KBM-7 (cell line): ENCODE data around the gene CASP7.
"Not testable (repeated sequence)": the region's sequence is repeated elsewhere in the genome, so short reads cannot be mapped to it uniquely, and the experiment has no call there.

Experiments used
- DNase-seq: peaks from one replicate; pipeline ENCODE4 v3.0.0-alpha.2; 2015
- in situ Hi-C: fragments of 300-500 bp; cut with MboI; formaldehyde crosslinking; loops from 2 replicates; pipeline ENCODE4 v1.14.3; 2020; ENCODE audit warnings: low sequenced_read_pairs, low pct_unique_long_range_greater_than_20kb, mixed read lengths

The CASP7 gene

DNA sequence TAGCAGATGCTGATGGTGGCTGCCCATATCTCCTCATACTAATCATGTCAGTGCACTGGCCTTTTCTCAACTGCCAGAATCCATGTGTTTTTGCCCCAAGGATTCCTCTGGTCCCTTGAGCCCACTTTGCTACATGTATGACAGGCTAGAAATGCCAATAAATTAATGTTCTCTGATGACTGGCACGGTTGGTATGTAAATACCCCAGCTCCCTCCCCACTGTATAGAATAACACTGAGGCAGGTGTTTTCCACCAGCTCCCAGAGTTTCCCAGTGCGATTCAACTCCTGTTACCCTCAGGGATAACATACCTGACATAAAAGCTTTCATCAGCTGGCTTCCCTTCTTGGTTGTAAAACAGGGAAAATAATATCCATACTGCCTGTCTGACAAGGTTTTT lies 62.8 kb downstream of the CASP7 start:
- in situ Hi-C loops = no loop called here
- no peak for DNase-seq

DNA sequence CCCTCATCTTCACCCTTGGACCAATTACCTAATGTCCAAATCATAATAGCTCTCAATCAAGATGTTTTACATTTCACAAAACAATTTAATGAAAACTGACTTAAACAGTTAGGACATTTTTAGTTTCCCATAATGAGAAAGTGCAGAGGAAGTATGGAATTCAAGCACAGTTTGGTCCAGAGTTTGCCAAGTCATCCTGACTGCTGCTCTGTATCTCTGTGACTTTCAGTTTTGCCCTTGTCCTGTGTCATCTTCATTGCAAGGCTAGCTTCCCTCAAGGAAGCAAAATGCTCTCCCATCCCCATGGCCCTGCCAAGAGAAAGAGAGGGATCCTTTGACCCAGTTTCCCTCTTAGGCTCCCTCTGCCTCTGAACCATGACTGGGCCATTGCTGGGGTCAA lies 63.9 kb downstream of the CASP7 start:
- in situ Hi-C loops = no loop called here
- no peak for DNase-seq

DNA sequence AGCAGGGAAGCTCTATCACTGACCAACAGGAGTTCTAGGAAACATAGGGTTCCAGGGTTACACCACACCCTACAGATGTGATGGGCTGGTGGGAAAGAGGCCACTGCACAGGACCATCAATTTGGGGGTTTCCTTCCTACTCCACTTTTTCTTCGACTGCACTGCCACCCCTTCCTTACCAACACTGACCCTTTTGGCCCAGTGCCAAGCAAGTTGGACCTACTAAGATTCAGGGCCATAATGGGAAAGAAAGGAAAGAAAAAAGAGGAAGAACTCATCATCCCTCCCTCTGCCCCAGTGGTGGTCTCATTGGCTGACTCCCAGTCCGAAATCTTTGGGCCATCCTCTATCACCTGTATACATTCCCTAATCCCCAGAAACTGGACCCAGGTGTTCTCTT lies 65.7 kb downstream of the CASP7 start:
- in situ Hi-C loops = no loop called here
- DNase-seq = no peak

DNA sequence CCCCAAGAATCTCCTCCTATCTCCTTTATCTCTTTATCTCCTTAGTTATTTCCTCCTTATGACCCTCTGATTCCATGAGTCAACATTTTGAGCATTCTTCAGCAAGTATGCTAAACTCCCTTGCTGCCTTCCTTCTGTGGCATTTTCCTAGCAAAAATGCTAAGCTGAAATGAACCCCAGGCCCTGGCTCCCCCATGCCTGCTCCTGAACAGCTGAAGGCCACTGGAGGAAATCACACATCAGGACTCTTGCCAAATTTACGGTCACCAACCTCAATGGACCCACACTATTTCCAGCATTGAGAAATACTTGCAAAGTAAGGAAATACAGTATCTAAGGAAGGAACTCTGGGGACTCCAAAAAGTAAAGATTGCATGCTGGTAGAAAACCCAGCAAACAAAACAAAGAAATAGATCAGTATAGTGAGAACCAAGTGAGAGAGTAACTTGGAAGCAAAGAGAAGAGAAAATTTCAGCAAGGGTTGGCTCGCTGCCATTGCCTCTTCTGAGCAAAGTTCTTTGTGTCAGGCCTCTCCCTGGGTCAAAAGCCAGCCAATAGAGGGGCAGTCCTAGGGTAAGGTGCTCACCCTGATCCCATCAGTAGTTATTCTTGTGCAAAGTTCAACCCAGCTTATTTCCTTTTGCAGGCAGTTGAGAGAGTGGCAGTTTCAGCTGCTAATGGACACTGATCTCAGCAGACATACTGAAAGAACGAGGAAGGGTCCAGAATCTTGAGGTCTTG lies 66.7 kb downstream of the CASP7 start:
- DNase-seq = no peak
- in situ Hi-C loops = no loop called here

DNA sequence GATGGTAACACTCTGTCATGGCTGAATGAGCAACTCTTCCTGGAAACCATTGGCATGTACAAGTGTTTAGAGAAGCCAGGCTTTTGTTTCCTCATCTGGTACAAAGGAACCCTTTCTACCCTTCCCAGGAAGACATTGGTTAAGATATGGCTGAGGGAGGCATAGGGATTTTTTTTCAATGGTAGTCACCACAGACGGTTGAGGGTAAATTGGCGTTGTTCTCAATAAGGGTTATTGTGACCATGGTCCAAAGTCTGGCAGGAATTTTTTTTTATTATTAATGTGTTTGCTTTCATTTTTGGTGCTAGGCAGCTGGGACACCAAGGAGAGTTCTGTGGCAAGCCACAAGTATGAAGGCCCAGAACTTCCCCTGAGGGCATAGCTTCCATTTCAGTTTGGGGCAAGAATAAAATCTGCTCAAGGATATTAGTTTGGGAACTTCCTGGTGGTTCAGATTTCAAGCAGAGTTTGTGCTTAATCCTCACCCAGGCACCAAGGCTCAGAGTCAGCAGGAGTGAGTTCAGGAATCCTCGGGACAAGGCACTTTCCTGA lies 71.5 kb downstream of the CASP7 start, which contains the start of gene PLEKHS1:
Gene PLEKHS1, plus strand, starts transcription at position 502 of the 552 bp plus-strand sequence. CDS start 3,596 bp downstream, outside the sequence.
- in situ Hi-C loops = no loop called here

DNA sequence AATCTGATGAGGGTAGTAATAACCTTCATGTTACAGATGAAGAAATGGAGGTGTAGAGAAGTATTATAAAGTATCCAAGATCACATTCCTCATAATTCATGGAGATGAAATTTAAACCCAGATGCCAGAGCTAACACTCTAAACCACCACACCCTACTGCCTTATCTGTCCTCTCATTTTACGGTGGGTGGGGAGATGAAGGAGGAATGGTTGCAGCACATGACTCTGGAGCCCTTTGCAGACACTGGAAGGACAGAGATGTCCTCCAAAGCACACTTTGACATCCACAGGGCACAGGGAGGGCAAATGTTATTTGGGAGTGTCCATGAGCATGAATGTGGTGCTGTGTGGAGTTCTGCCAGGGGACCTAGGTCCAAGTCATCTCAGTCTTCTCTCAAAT lies 72.8 kb downstream of the CASP7 start:
- no peak for DNase-seq
- in situ Hi-C loops = no loop called here

More for the DNA sequence above, 71.5 kb downstream of the CASP7 start, which contains the start of gene PLEKHS1:
- no peak for DNase-seq

DNA sequence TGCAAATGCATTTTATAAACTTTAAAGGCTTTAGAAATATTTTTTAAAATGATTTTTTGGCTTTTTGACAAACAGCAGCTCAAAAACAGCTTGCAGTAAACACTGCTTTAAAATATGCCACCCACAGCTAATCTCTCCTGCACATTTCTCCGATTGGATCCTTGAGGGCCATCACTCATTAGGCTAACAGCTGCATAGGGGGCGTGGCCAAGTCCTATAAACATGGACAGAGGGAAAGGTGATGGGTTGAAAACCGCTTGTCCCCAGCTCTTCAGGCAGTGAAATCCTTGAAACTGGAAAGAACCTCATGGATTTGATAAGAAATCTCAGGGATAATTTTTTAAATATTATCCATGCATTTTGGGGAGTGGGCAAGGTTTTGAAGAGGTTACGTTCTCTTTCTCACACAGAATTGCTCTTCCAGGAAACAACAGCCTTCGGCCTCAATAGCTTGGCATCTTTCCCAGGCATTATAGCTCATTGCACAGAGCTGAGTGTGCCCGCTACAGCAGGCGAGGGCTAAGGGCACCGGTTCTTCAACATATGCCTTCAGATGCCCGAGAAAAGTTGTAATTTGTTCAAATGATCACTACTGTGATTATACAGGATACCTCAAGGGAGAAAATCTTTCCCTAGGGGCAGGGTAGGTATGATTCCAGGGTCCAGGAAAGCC lies 73.4 kb downstream of the CASP7 start:
- in situ Hi-C loops = no loop called here
- no peak for DNase-seq

DNA sequence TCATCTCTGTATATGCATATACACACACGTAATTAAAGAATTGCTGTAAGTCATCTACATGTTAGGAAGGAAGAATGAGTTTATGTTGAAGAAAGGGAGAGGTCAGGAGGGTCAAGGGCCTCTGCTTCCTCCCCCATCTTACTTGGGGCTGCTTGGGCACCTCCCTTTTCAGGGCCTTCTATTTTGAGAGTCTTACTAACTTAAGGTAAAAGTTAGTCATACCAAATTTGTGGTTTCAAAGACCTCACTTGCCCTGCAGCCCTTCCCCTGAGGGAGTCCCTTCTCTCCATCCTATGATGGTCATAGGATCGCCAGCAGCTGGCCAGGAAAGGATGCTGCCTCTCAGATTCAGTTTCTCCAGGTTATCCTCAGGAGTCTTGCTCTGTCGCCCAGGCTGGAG lies 74.4 kb downstream of the CASP7 start:
- DNase-seq = no peak
- in situ Hi-C loops = no loop called here

DNA sequence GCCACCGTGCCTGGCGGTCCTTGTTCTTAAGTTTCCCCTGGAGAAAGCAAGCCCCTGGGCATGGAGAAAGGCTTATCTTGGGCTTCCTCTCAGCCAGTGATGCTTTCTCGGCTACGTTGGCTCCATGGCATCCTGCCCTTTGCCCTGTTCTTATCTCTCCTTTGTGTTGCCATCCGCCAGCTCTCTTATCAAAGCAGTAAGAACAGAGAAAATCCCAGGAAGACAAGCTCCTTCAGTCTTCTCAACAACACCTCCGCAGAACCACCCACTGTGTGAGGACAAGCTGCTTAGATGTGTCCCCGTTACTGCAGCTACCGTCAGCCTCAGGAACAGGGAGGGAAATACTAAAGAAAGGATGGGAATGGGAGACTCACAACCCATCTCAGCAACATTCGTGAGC lies 75.1 kb downstream of the CASP7 start:
- no peak for DNase-seq
- in situ Hi-C loops = no loop called here

DNA sequence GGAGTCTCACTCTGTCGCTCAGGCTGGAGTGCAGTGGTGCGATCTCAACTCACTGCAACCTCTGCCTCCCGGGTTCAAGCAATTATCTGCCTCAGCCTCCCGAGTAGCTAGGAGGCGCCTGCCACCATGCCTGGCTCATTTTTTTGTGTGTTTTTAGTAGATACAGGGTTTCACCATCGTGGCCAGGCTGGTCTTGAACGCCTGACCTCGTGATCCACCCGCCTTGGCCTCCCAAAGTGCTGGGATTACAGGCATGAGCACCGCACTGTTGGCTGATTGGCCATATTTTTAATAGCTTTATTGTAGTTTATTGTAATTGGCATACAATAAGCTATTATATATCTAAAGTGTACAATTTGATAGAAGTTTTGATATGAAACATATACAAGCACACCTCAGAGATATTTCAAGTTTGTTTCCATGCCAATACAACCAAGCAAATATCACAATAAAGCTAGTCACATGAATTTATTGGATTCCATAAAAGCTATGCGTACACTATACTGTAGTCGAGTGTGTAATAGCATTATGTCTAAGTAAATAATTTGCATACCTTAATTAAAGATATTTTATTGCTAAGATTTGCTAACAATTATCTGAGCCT lies 77.3 kb downstream of the CASP7 start:
- no peak for DNase-seq
- in situ Hi-C loops = no loop called here

DNA sequence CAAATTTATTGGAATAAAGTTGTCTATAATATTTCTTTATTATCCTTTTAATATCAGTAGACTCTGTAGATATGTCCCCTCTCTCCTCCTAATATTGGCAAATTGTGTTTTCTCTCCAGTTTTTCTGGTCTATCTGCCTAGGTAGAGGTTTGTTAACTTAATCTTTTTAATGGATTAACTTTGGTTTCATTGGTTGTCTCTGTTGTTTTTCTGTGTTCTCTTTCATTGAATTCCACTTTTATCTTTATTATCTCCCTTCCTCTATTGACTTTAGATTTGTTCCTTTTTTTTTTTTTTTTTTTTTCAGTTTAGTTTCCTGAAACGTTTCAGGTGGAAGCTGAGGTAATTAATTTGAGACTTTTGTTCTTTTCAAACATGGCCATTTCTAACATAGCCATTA lies 82.4 kb downstream of the CASP7 start:
- DNase-seq = no peak
- in situ Hi-C loops = no loop called here

DNA sequence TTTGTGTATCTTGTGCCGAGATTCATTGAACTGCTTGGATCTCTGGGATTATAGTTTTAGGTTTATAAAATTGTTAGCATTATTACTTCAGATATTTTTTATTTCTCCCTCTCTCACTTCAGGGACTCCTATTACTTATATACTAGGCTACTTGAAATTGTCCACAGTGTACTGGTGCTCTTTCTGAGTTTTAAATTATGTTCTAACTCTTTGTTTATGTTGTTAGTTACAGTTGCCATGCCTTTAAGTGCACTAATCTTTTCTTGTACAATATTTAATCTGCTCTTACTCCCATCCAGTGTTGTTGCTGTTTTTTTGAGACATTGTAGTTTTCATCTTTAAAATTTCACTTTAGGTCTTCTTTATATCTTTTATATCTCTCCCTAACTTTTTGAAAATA lies 84.9 kb downstream of the CASP7 start:
- in situ Hi-C loops = no loop called here
- DNase-seq = no peak

DNA sequence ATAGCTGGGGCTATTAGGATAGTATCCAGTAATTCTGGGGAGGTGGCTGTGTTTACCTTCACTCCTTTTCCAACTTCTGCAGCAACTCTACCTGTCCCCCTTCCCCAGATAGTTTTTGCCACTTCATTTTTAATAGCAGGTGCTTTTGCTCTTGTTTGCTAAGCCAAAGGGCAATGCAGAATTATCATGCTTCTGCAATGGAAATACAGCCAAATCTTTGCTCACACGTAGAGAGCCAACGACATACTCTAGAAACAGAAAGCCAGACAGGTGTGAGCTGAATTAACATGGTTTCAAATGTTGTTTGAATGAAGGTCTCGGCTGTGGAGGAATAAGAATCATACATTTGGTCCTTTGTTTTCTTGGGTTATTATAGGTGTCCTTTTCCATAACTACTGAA lies 86.2 kb downstream of the CASP7 start:
- in situ Hi-C loops = no loop called here

DNA sequence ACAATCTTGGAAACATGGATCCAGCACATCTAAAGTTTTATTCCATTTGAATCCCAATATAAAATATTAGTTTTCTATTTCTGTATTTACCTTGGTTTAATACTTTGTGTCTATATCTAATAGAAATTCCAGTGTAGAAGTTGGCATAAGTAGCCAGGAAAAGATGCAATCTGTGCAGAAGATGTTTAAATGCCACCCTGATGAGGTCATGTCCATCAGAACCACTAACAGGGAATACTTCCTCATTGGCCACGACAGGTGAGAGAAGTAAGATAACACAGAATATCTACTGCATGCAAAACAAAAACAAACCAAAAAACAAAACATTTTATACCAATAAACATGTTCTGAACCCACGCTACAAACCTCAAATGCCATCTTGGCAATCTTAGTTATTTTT lies 87.5 kb downstream of the CASP7 start:
- in situ Hi-C loops = no loop called here

More for the DNA sequence above, 86.2 kb downstream of the CASP7 start:
- no peak for DNase-seq

DNA sequence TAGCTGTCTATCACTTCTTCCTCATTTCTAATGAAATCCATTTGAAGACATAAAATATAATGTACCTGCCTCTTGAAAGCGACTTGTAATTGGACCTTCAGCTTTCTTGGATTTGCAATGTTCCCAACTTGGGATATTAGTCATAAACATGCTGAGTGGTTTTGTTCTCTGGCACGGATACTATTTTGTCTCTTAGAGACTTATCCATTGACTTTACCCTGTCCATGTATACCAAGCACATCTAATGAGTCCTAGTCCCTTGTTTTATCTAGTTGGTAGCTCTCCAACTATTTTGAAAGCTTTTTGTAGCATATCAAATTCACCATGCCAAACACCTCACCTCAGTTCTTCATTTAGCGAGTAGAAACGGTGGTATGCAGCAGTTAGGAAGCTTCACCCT lies 90.6 kb downstream of the CASP7 start:
- no peak for DNase-seq
- in situ Hi-C loops = no loop called here

More for the DNA sequence above, 87.5 kb downstream of the CASP7 start:
- no peak for DNase-seq

DNA sequence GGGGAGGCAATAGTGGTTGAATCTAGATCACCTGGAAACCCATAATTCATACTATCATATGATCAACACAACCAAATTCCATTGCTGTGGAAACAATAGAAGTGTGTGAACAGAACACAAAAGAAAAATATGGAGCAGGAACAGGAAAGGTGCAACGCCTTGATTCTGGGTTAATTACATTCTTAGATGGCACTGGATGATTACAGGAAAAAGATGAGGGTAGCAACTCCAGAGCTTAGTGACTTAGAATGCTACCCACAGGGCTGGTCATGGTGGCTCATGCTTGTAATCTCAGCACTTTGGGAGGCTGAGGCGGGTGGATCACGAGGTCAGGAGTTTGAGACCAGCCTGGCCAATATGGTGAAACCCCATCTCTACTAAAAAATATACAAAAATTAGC lies 91.4 kb downstream of the CASP7 start:
- in situ Hi-C loops, DNase-seq: not testable (repeated sequence)

DNA sequence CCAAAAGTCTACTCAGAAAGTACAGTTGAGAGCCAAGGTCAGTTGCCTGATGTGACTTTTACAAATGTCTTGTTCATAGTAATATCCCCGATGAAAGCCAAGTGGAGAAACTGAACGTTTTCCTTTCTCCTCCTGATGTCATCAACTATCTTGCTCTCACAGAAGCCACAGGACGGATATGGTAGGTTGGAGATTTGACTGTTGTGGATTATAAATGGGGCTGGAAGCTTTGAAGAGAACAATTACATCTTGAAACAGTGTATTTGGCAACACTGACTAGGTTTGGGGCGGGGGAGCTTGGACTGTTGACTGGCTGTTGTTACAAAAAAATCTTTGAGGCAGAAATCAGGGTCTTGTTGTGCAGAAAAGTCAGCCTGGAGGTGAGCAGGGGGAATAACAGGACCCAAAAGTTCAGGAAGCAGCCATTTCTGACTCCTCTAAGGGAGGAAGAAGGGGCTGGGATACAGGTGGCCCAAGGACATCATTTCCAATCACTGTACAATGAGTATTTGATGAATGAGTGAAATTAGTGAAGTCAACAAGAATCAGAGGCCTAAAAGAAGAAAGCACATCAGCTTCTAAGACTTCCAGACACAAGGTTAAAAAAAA lies 96.1 kb downstream of the CASP7 start:
- in situ Hi-C loops = no loop called here
- DNase-seq = no peak

DNA sequence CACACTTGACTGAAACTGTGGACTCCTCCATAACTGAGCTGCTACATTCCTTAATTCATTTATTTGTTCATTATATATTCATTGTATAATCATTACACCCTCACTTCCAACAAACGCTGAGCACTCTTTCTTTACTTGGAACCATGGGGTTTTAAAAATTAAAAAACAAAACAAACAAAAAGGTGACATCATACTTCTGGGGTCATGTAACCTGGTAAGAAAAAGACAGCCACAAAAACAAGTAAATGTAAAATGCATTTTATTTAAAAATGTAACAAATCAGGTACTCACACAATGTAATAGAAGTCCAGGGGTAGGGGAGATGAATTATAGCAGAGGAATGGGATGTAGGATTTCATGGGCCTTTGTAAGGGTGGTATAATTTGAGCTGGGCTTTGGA lies 96.8 kb downstream of the CASP7 start:
- in situ Hi-C loops = no loop called here
- DNase-seq = no peak
